Naive thymus-derived CD4-positive, alpha-beta T cell (primary cell): ENCODE measurements around the gene RPTOR. TPM values are rescaled to one million over a fixed set of nuclear protein-coding genes. Genes with fewer than 3 reads are reported as not detected.

Source experiments
- ATAC-seq: fragments of 150-1000 bp; cut with Tn5 transposase; 2 replicates; pipeline ENCODE4 v1.10.0; 2021; ENCODE audit warnings: mild to moderate bottlenecking, moderate library complexity
- CTCF ChIA-PET: fragments of 350-600 bp; sonication (Branson Sonifier 250); formaldehyde crosslinking; loops from one replicate; lab custom pipeline; 2021; ENCODE audit warnings: antibody characterized with exemption; lab: Charles Lee
- POLR2A ChIA-PET: fragments of 350-600 bp; sonication (Branson Sonifier 250); formaldehyde crosslinking; loops from one replicate; lab custom pipeline; 2021; ENCODE audit warnings: antibody characterized with exemption, inconsistent platforms; lab: Charles Lee
- DNase-seq, 9 donors: peaks; one replicate each; pipeline versions ENCODE4 v3.0.0 to v3.0.0-alpha.2; 2020 to 2022; ENCODE audit warnings: mixed read lengths in 1 of 9
- H3K27ac ChIP-seq: one replicate; pipeline ENCODE4 v1.7.0; 2013; ENCODE audit warnings: mild to moderate bottlenecking, low read depth, low read length, moderate library complexity
- H3K27me3 ChIP-seq, 2 donors: one replicate each; pipeline ENCODE4 v1.7.0; 2013; ENCODE audit warnings: low read length in 2 of 2, mild to moderate bottlenecking in 2 of 2, moderate library complexity in 2 of 2; ENCODE audit not compliant: control insufficient read depth in 2 of 2, insufficient read depth in 2 of 2
- H3K36me3 ChIP-seq, 3 experiments: 1 replicate in 2 of 3; 2 replicates in 1 of 3; pipeline ENCODE4 v1.7.0; 2013; ENCODE audit warnings: low read length in 3 of 3, mild to moderate bottlenecking in 3 of 3, moderate library complexity in 1 of 3; ENCODE audit not compliant: insufficient read depth in 3 of 3, control insufficient read depth in 2 of 3
- H3K4me1 ChIP-seq, 2 donors: one replicate each; pipeline ENCODE4 v1.7.0; 2013; ENCODE audit warnings: low read length in 2 of 2, mild to moderate bottlenecking in 2 of 2, moderate library complexity in 1 of 2; ENCODE audit not compliant: control insufficient read depth in 2 of 2, insufficient read depth in 2 of 2
- H3K4me3 ChIP-seq: 2 replicates; pipeline ENCODE4 v1.7.0; 2013; ENCODE audit warnings: mild to moderate bottlenecking, low read length
- H3K9me3 ChIP-seq, 3 experiments: 1 replicate in 2 of 3; 2 replicates in 1 of 3; pipeline ENCODE4 v1.7.0; 2013; ENCODE audit warnings: low read length in 3 of 3; ENCODE audit not compliant: control insufficient read depth in 2 of 3
- H3K27ac Mint-ChIP-seq, 9 donors: one replicate each; pipeline ENCODE4 v1.8.0; 2020 to 2022; ENCODE audit warnings: mixed read lengths in 9 of 9, mild to moderate bottlenecking in 8 of 9, moderate library complexity in 5 of 9, inconsistent platforms in 2 of 9
- H3K27me3 Mint-ChIP-seq, 5 donors: one replicate each; pipeline ENCODE4 v1.8.0; 2021 to 2022; ENCODE audit warnings: mixed read lengths in 5 of 5, mild to moderate bottlenecking in 1 of 5
- H3K36me3 Mint-ChIP-seq, 5 donors: one replicate each; pipeline ENCODE4 v1.8.0; 2020 to 2022; ENCODE audit warnings: mixed read lengths in 5 of 5, mild to moderate bottlenecking in 3 of 5, inconsistent platforms in 1 of 5
- H3K4me1 Mint-ChIP-seq, 7 donors: one replicate each; pipeline ENCODE4 v1.8.0; 2020 to 2022; ENCODE audit warnings: mixed read lengths in 7 of 7, mild to moderate bottlenecking in 3 of 7, inconsistent platforms in 1 of 7
- H3K4me3 Mint-ChIP-seq, 10 donors: one replicate each; pipeline ENCODE4 v1.8.0; 2020 to 2022; ENCODE audit warnings: mild to moderate bottlenecking in 10 of 10, mixed read lengths in 10 of 10, moderate library complexity in 6 of 10, inconsistent platforms in 2 of 10
- H3K9me3 Mint-ChIP-seq, 11 donors: one replicate each; pipeline ENCODE4 v1.8.0; 2020 to 2022; ENCODE audit warnings: mixed read lengths in 11 of 11, mild to moderate bottlenecking in 4 of 11, inconsistent platforms in 1 of 11, moderate library complexity in 1 of 11
- intact Hi-C, 2 donors: fragments of 100-400 bp; cut with micrococcal nuclease; formaldehyde crosslinking; loops; one replicate each; pipeline ENCODE4 v1.15.1; 2023
- polyA plus RNA-seq, 2 donors: library from polyadenylated mRNA; unstranded; fragments of 300-500 nt; fragmentation: Illumina TruSeq; gene quantifications; one replicate each; pipeline ENCODE4 v1.2.3, GENCODE V29; 2021
- total RNA-seq, 6 experiments: library from RNA in 5 of 6; stranded (reverse) in 5 of 6; gene quantifications; 1 replicate in 5 of 6; 2 replicates in 1 of 6; pipeline ENCODE4 v1.2.3 and lab custom pipeline; 2021 to 2026

Gene RPTOR
- total and polyA plus RNA-seq, 7 experiments from 2014 or later = 10.9 to 89.8 (median 59.9) TPM

DNA sequence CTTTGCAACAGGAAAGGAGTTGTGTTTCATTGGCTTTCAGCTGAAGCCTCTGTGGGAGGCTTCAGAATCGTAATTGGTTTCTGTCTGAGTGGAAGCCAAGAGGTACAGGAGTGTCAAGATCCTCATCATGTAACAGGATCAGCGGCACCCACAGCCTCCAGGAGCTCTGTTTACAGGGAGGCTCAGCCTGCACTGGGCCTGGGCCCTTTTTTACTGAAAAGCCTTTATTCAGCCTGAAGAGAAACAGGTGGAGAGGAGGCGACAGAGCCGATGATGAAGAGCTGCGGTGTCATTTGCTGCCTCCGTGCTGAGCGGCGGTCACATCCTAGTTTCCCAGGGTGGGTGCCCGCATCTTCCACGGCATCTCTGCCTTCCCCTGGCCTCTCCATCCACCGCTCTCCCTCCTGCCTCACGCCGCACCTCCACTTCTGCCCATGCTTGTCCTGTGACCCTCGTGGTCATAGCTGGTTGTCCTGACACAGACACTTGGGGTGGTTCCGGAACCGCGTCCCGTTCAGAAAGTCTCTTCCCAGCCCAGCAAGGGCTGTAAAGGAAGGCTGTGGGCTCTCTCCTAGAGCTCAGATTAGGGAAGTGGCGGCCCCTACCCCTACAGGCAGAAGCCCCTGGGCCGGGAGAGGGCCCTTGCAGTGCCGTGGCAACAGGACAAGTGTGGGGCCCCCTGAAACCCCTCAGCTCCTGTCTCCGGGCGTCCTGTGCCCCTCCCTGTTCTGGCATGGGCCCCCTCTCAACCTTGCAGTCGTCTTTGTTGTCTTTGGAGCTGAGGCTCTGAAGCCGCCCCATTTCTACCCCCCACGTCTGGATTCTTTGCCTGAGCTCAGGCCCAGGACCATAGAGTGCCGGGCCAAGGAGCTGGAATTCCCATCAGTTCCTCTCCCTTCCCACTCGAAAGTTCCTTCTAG, 393.1 kb downstream of the RPTOR start:
- Histone ChIP-seq H3K27me3 (no peaks in the 10 kb centered on the region), H3K9me3 (no peaks in the 10 kb centered on the region), H3K36me3 (peaks cover 0 to 27% (median 0%) of the 10 kb centered on the region in 3 experiments), H3K4me1 (peaks cover 8 to 17% of the 10 kb centered on the region in 2 donors), H3K4me3 (no peak overlapping the region), H3K27ac (no peak overlapping the region)
- DNase-seq (no peak), ATAC-seq (no peak)
- no peaks in the 10 kb centered on the region for H3K27me3 Mint-ChIP-seq
- H3K4me1 Mint-ChIP-seq = peaks cover 20 to 36% (median 31%) of the 10 kb centered on the region in 7 donors
- intact Hi-C loops = loop anchor here in 1 of 2 donors (1.0 kb wide), 1 partner anchor 45 kb away; no protein-coding TSS in a partner anchor
- ChIA-PET CTCF (interaction anchor here (1.3 to 1.8 kb wide), 3 partner anchors 38 to 64 kb away, joined by 4 to 7 read pairs (median 4); no protein-coding TSS in a partner anchor), POLR2A (interaction anchor here (1.0 kb wide), 2 partner anchors 35 to 229 kb away, joined by 3 to 4 read pairs; no protein-coding TSS in a partner anchor)
- H3K27ac Mint-ChIP-seq = peak overlapping the region; percentile 48 to 91 (median 81)
- peaks cover 0 to 20% (median 6%) of the 10 kb centered on the region in 5 donors for H3K36me3 Mint-ChIP-seq
- H3K4me3 Mint-ChIP-seq = peak overlapping the region; percentile 48 to 86 (median 77)
- peaks cover 0 to 4% (median 0%) of the 10 kb centered on the region in 11 donors for H3K9me3 Mint-ChIP-seq

DNA sequence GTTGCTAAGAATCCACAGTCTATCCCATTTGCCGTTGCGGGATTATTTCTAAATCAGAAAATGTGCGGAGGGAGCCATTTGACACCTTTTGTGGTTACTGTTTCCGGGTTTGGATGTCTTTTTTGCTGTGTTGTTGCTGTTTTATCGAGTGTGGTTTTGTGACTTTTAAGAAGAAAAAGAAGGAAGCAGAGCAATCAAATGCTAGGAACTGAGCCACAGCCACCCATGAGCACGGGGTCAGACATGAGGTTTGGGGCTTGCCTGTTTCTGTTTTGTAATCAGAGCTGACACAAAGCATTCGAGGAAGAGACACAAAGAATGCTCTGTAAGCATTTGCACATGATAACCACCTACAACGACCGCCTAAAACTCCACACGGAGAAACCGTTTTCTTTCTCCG, 393.9 kb downstream of the RPTOR start:
- Mint-ChIP-seq H3K4me1 (peaks cover 20 to 36% (median 31%) of the 10 kb centered on the region in 7 donors), H3K4me3 (peak overlapping the region; percentile 48 to 86 (median 77)), H3K36me3 (peaks cover 0 to 16% (median 6%) of the 10 kb centered on the region in 5 donors), H3K27ac (peak overlapping the region; percentile 48 to 91 (median 81)), H3K27me3 (no peaks in the 10 kb centered on the region), H3K9me3 (peaks cover 0 to 4% (median 0%) of the 10 kb centered on the region in 11 donors)
- Histone ChIP-seq H3K27ac (no peak overlapping the region), H3K4me1 (peaks cover 8 to 17% of the 10 kb centered on the region in 2 donors), H3K36me3 (peaks cover 0 to 33% (median 0%) of the 10 kb centered on the region in 3 experiments), H3K27me3 (no peaks in the 10 kb centered on the region), H3K4me3 (peak overlapping the region; percentile 33), H3K9me3 (no peaks in the 10 kb centered on the region)
- DNase-seq = peak in 8 of 9 donors; percentile 38 to 85 (median 75)
- intact Hi-C loops = loop anchor here in 1 of 2 donors (1.0 kb wide), 1 partner anchor 46 kb away; no protein-coding TSS in a partner anchor
- ChIA-PET POLR2A (interaction anchor here (1.0 kb wide), 1 partner anchor 230 kb away, joined by 4 read pairs; no protein-coding TSS in a partner anchor), CTCF (interaction anchor here (1.3 to 1.8 kb wide), 2 partner anchors 39 to 65 kb away, joined by 4 to 7 read pairs; no protein-coding TSS in a partner anchor)
- ATAC-seq = peak; percentile 91

DNA sequence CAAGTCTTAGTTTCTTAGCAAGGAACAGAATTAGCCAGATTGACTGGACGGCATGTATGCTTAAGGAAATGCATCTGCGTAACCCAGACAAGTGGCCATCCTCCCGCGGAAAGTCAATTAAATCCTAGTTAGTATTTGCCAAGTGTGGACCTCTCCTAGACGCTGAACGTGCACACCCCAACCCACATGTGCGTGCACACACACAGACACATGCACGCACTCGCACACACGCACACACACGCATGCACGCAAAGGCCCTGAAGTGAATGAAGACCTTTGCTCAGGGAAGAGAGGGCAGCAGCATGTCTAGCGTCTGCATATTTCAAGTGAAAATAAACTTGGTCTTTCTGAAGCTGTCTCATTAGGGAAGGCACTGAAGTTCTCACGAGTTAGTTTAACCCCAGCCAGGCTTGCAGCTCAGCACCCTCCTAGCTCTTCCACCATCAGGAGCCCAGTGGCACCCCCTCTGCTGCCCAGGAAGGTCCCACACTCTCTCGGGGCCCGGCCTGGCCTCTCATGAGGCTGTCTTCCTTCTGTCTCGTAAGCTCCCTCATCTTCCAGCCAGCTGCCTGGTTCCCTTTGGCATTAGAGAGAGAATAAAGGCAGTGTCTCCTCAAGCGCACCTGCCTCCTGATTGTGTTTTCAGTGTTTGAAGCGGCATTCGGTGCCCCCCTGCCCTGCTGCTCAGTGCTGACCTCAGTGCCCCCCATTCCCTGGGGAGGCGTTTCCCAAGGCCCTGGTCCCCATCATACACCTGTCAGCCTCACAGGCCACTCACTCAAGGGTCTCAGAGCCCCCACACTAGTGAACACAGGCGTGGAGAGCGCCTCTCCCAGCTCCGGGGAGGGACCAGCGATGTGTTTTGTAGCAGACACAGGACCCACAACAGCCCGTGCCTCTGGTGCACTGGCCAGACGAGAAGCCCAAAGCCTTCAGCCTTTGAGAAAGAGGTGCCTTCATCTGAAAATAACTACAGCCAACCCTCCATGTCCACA, 394.8 kb downstream of the RPTOR start:
- Mint-ChIP-seq H3K9me3 (peaks cover 0 to 4% (median 0%) of the 10 kb centered on the region in 11 donors), H3K36me3 (peaks cover 5 to 20% (median 11%) of the 10 kb centered on the region in 5 donors), H3K27ac (peak overlapping the region; percentile 28 to 91 (median 81)), H3K27me3 (no peaks in the 10 kb centered on the region), H3K4me1 (peaks cover 20 to 36% (median 31%) of the 10 kb centered on the region in 7 donors), H3K4me3 (peak overlapping the region in 9 of 10 donors; percentile 66 to 86 (median 78))
- ATAC-seq (no peak), DNase-seq (no peak)
- H3K27me3 ChIP-seq = no peaks in the 10 kb centered on the region
- H3K4me1 ChIP-seq = peaks cover 8 to 17% of the 10 kb centered on the region in 2 donors
- H3K9me3 ChIP-seq = no peaks in the 10 kb centered on the region
- intact Hi-C loops = no loop called here
- no peak overlapping the region for H3K27ac ChIP-seq
- ChIA-PET POLR2A (no interaction called here), CTCF (no interaction called here)
- H3K4me3 ChIP-seq = peak overlapping the region; percentile 33
- H3K36me3 ChIP-seq = peaks cover 0 to 42% (median 0%) of the 10 kb centered on the region in 3 experiments

DNA sequence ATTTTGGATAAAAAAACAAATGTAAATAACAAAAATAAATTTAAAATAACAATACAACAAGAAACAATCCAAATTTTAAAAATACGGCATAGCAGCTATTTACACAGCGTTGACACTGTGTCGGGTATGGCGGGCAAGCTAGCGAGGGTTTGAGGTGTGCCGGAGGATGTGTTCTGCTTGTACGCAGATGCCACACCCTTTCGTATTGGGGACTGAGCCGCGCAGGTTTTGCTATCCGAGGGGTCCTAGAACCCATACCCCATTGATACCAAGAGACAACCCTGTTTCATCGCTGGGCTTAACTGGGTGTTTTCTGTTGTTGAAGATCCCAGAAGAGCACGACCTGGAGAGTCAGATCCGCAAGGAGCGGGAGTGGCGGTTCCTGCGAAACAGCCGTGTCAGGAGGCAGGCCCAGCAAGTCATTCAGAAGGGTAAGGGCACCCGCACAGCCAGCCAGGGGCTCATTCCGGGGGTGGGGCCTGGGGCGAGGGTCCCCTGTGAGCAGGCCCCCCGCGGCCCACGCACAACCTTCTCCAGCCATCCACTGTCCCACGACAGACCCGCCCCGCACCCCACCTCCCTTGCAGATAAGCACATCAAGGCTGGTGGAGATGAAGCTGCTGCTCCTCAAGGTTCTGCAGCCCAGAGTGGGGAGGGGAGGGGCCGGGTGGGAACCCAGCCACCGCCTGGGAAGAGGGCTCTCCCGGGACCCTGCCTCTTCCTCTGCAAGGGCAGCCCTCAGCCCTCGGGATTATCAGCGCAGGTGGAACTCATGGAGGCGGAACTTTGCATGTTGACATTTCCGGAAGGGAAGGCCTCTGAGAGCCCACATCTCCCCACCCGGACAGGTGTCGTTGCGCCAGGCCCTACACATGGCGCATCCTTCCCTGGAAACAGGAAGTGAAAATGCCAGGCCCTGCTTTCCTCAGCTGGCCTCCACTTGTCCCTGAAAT, 395.8 kb downstream of the RPTOR start:
- Histone ChIP-seq H3K36me3 (peaks cover 0 to 42% (median 0%) of the 10 kb centered on the region in 3 experiments), H3K27me3 (no peaks in the 10 kb centered on the region), H3K27ac (no peak overlapping the region), H3K4me1 (peaks cover 8 to 17% of the 10 kb centered on the region in 2 donors), H3K4me3 (no peak overlapping the region), H3K9me3 (no peaks in the 10 kb centered on the region)
- Mint-ChIP-seq H3K9me3 (peaks cover 0 to 4% (median 0%) of the 10 kb centered on the region in 11 donors), H3K27ac (peak overlapping the region in 1 of 9 donors; percentile 46), H3K4me1 (peaks cover 21 to 35% (median 30%) of the 10 kb centered on the region in 7 donors), H3K36me3 (peaks cover 5 to 22% (median 12%) of the 10 kb centered on the region in 5 donors), H3K4me3 (no peak overlapping the region), H3K27me3 (no peaks in the 10 kb centered on the region)
- CTCF ChIA-PET = no interaction called here
- ATAC-seq (no peak), DNase-seq (no peak)
- POLR2A ChIA-PET = interaction anchor here (0.6 to 0.7 kb wide), 2 partner anchors 42 to 1120 kb away, joined by 3 read pairs; no protein-coding TSS in a partner anchor
- intact Hi-C loops = no loop called here

DNA sequence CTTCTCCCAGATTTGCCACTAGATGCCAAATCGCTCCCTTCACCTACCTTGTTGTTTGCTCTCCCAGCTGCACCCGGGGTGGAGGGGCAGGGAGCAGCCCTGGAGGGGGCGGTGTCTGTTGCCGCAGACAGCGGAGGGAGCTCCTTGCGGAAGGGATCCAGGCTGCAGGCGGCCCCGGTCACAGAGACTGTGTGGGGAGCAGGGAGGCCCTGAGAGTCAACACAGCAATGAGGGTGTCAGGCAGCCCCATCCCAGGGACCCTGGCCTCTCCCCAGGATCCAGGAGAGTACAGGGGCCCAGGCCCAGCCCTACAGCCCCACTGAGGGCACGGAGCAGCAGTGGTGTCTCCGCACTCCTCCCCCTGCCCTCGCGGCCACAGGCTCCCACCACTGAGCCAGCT, 396.5 kb downstream of the RPTOR start:
- intact Hi-C loops = no loop called here
- no peaks in the 10 kb centered on the region for H3K27me3 Mint-ChIP-seq
- Histone ChIP-seq H3K36me3 (peaks cover 0 to 49% (median under 1%) of the 10 kb centered on the region in 3 experiments), H3K4me1 (peaks cover 8 to 17% of the 10 kb centered on the region in 2 donors), H3K4me3 (no peak overlapping the region), H3K27me3 (no peaks in the 10 kb centered on the region), H3K9me3 (no peaks in the 10 kb centered on the region), H3K27ac (no peak overlapping the region)
- no peak overlapping the region for H3K4me3 Mint-ChIP-seq
- DNase-seq = no peak
- H3K4me1 Mint-ChIP-seq = peaks cover 19 to 31% (median 29%) of the 10 kb centered on the region in 7 donors
- H3K9me3 Mint-ChIP-seq = peaks cover 0 to 4% (median 0%) of the 10 kb centered on the region in 11 donors
- H3K36me3 Mint-ChIP-seq = peaks cover 5 to 24% (median 18%) of the 10 kb centered on the region in 5 donors
- peak overlapping the region in 1 of 9 donors; percentile 46 for H3K27ac Mint-ChIP-seq
- ChIA-PET POLR2A (interaction anchor here (0.6 to 0.7 kb wide), 2 partner anchors 41 to 1119 kb away, joined by 3 read pairs; no protein-coding TSS in a partner anchor), CTCF (no interaction called here)
- no peak for ATAC-seq
